ENCODE measurements around the gene ANKRD28. TPM values are rescaled to one million over a fixed set of nuclear protein-coding genes. Genes with fewer than 3 reads are reported as not detected.

The ANKRD28 gene
- total and polyA plus RNA-seq, 2 of the 13 experiments (the other 11 are each of a cell fraction or from before 2014, with no cell fraction given) = 21.0 to 28.9 TPM

DNA sequence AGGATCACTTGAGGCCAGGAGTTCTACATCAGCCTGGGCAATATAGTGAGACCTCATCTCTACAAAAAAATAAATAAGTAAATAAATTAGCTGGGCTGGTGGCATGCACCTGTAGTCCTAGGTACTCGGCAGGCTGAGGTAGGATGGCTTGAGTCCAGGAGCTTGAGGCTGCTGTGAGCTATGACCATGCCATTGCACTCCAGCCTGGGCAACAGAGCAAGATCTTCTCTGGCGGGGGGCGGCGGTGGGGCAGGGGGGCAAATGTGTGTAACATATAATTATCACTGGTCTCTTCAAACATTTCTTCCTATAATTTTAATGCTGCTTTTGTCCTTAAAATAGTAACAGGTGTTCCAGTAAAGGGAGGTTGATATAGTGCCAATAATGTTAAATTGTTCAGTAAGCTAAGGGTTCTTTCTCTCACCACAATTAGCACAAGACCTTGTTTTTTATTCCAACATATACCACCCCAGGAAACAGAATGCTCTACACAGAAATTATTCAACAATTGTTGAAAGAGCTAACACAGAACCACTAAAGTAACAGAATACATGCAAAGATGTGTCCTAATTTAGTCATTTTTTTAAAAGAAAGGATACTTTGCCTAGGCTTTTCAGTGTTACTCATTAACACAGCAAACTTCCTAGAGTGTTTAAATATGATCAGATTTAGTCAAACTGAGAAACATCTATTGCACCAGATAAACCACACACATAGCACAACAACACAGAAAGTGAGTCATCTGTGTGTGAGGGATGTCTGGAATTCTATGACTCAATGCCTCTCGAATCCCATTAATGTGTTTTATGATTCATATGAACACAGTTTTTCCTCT is 29.1 kb downstream of the ANKRD28 start (continued):
- TF ChIP-seq ISL2 (CRISPR knock-in tag; IDR thresholded peaks at IDR 0.05) (no peak), HHEX (CRISPR knock-in tag; IDR thresholded peaks at IDR 0.05) (no peak), MLXIP (CRISPR knock-in tag; IDR thresholded peaks at IDR 0.05; ENCODE audit: borderline replicate concordance) (no peak), ZUFSP (CRISPR knock-in tag; IDR thresholded peaks at IDR 0.05; ENCODE audit: borderline replicate concordance) (no peak), PCBP2 (optimal IDR thresholded peaks at IDR 0.05; ENCODE audit: low read depth, low read length, poor library complexity, severe bottlenecking) (no peak), WIZ (CRISPR knock-in tag; IDR thresholded peaks at IDR 0.05) (no peak), ELF3 (CRISPR knock-in tag; IDR thresholded peaks at IDR 0.05) (no peak), ZNF576 (CRISPR knock-in tag; IDR thresholded peaks at IDR 0.05) (no peak), SETDB1 (CRISPR knock-in tag; IDR thresholded peaks at IDR 0.05; ENCODE audit: borderline replicate concordance) (no peak), STAT5B (CRISPR knock-in tag; IDR thresholded peaks at IDR 0.05) (no peak), ZNF263 (CRISPR knock-in tag; IDR thresholded peaks at IDR 0.05) (no peak), EHMT2 (IDR thresholded peaks at IDR 0.05; ENCODE audit: borderline replicate concordance, low read depth, low read length) (no peak), DZIP1 (CRISPR knock-in tag; IDR thresholded peaks at IDR 0.05) (no peak), ZBTB4 (CRISPR knock-in tag; IDR thresholded peaks at IDR 0.05; ENCODE audit: borderline replicate concordance) (no peak), HOXA5 (CRISPR knock-in tag; IDR thresholded peaks at IDR 0.05) (no peak)
- TF ChIP-seq, protein P1, sequence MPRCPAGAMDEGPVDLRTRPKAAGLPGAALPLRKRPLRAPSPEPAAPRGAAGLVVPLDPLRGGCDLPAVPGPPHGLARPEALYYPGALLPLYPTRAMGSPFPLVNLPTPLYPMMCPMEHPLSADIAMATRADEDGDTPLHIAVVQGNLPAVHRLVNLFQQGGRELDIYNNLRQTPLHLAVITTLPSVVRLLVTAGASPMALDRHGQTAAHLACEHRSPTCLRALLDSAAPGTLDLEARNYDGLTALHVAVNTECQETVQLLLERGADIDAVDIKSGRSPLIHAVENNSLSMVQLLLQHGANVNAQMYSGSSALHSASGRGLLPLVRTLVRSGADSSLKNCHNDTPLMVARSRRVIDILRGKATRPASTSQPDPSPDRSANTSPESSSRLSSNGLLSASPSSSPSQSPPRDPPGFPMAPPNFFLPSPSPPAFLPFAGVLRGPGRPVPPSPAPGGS (CRISPR knock-in tag; IDR thresholded peaks at IDR 0.05) = no peak

Data from HepG2 (cell line).